ENCODE data around the gene TCF21. TPM values are rescaled to one million over a fixed set of nuclear protein-coding genes. Genes with fewer than 3 reads are reported as not detected.

Gene TCF21
- total and polyA plus RNA-seq, 2 experiments from 2014 or later: 0.17 to 0.19 TPM

DNA sequence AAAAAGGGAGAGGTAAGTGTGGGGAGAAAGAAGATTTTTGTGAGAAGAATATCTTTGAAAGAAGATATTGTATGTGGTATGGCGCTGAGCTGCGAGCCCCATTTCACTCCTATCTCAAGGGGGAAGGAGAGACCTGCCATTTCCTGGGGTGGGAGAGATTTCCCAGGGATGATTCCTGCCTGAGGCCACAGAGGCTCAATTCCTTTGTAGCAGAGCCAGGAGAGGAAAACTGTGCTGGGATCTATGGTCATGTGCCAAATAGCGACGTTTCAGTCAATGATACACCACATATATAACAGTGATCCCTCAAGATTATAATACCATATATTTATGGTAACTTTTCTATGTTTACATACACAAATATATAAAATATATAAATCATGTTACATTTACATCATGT, 28.9 kb downstream of the TCF21 start:
- Histone ChIP-seq H3K4me3 (no peak overlapping the region), H3K79me2 (replicated peaks; ENCODE audit: insufficient read depth) (no peaks in the 10 kb centered on the region), H3K4me2 (no peak overlapping the region), H3K9me2 (ENCODE audit: insufficient read depth) (no peaks in the 10 kb centered on the region), H2AFZ (no peak overlapping the region; the same call in 1 of the 2 replicates), H3K4me1 (ENCODE audit: insufficient read depth) (peaks cover 19% of the 10 kb centered on the region), H3F3A (replicated peaks; ENCODE audit: low read depth) (no peaks in the 10 kb centered on the region), H3K27ac (ENCODE audit: low read depth) (no peak overlapping the region), H3K36me3 (ENCODE audit: insufficient read depth) (0 out of 2 replicates have a peak, but pooled peaks cover 4% of the 10 kb centered on the region), H4K20me1 (replicated peaks; ENCODE audit: insufficient read depth) (no peaks in the 10 kb centered on the region), H3K27me3 (ENCODE audit: insufficient read depth) (no peaks in the 10 kb centered on the region)
- Mint-ChIP-seq H3K36me3 (ENCODE audit: low read depth) (peaks cover 6% of the 10 kb centered on the region; the same call in 1 of the 3 replicates), H3K9me3 (peaks cover 5% of the 10 kb centered on the region; the same call in 1 of the 3 replicates), H3K4me3 (no peak overlapping the region), H3K27ac (no peak overlapping the region), H3K4me1 (peaks cover 15% of the 10 kb centered on the region), H3K27me3 (ENCODE audit: insufficient read depth, low read depth, poor library complexity) (peaks cover 5% of the 10 kb centered on the region)
- TF ChIP-seq NANOG (IDR thresholded peaks at IDR 0.05; ENCODE audit: borderline replicate concordance) (no peak), CREB1 (CRISPR knock-in tag; IDR thresholded peaks at IDR 0.05; ENCODE audit: low read depth) (no peak), ZNF114 (CRISPR knock-in tag; IDR thresholded peaks at IDR 0.05) (no peak), JUNB (IDR thresholded peaks at IDR 0.05; ENCODE audit: unreplicated experiment) (no peak), EZH2 (IDR thresholded peaks at IDR 0.05; ENCODE audit: low read depth, unreplicated experiment) (no peak), ZNF331 (CRISPR knock-in tag; IDR thresholded peaks at IDR 0.05; ENCODE audit: low read depth) (no peak), STAT1 (IDR thresholded peaks at IDR 0.05; ENCODE audit: unreplicated experiment) (no peak), EZH2phosphoT487 (IDR thresholded peaks at IDR 0.05; ENCODE audit: unreplicated experiment) (no peak), POLR2AphosphoS5 (IDR thresholded peaks at IDR 0.05; ENCODE audit: low read depth) (no peak), REST (IDR thresholded peaks at IDR 0.05; ENCODE audit: unreplicated experiment) (no peak)
- TF ChIP-seq, protein P1, sequence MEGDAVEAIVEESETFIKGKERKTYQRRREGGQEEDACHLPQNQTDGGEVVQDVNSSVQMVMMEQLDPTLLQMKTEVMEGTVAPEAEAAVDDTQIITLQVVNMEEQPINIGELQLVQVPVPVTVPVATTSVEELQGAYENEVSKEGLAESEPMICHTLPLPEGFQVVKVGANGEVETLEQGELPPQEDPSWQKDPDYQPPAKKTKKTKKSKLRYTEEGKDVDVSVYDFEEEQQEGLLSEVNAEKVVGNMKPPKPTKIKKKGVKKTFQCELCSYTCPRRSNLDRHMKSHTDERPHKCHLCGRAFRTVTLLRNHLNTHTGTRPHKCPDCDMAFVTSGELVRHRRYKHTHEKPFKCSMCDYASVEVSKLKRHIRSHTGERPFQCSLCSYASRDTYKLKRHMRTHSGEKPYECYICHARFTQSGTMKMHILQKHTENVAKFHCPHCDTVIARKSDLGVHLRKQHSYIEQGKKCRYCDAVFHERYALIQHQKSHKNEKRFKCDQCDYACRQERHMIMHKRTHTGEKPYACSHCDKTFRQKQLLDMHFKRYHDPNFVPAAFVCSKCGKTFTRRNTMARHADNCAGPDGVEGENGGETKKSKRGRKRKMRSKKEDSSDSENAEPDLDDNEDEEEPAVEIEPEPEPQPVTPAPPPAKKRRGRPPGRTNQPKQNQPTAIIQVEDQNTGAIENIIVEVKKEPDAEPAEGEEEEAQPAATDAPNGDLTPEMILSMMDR (conservative IDR thresholded peaks at IDR 0.05; ENCODE audit: low read depth in 2 of 2): no peak
- TF ChIP-seq, protein P2, sequence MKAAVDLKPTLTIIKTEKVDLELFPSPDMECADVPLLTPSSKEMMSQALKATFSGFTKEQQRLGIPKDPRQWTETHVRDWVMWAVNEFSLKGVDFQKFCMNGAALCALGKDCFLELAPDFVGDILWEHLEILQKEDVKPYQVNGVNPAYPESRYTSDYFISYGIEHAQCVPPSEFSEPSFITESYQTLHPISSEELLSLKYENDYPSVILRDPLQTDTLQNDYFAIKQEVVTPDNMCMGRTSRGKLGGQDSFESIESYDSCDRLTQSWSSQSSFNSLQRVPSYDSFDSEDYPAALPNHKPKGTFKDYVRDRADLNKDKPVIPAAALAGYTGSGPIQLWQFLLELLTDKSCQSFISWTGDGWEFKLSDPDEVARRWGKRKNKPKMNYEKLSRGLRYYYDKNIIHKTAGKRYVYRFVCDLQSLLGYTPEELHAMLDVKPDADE (IDR thresholded peaks at IDR 0.05): no peak
- TF ChIP-seq, protein P3, sequence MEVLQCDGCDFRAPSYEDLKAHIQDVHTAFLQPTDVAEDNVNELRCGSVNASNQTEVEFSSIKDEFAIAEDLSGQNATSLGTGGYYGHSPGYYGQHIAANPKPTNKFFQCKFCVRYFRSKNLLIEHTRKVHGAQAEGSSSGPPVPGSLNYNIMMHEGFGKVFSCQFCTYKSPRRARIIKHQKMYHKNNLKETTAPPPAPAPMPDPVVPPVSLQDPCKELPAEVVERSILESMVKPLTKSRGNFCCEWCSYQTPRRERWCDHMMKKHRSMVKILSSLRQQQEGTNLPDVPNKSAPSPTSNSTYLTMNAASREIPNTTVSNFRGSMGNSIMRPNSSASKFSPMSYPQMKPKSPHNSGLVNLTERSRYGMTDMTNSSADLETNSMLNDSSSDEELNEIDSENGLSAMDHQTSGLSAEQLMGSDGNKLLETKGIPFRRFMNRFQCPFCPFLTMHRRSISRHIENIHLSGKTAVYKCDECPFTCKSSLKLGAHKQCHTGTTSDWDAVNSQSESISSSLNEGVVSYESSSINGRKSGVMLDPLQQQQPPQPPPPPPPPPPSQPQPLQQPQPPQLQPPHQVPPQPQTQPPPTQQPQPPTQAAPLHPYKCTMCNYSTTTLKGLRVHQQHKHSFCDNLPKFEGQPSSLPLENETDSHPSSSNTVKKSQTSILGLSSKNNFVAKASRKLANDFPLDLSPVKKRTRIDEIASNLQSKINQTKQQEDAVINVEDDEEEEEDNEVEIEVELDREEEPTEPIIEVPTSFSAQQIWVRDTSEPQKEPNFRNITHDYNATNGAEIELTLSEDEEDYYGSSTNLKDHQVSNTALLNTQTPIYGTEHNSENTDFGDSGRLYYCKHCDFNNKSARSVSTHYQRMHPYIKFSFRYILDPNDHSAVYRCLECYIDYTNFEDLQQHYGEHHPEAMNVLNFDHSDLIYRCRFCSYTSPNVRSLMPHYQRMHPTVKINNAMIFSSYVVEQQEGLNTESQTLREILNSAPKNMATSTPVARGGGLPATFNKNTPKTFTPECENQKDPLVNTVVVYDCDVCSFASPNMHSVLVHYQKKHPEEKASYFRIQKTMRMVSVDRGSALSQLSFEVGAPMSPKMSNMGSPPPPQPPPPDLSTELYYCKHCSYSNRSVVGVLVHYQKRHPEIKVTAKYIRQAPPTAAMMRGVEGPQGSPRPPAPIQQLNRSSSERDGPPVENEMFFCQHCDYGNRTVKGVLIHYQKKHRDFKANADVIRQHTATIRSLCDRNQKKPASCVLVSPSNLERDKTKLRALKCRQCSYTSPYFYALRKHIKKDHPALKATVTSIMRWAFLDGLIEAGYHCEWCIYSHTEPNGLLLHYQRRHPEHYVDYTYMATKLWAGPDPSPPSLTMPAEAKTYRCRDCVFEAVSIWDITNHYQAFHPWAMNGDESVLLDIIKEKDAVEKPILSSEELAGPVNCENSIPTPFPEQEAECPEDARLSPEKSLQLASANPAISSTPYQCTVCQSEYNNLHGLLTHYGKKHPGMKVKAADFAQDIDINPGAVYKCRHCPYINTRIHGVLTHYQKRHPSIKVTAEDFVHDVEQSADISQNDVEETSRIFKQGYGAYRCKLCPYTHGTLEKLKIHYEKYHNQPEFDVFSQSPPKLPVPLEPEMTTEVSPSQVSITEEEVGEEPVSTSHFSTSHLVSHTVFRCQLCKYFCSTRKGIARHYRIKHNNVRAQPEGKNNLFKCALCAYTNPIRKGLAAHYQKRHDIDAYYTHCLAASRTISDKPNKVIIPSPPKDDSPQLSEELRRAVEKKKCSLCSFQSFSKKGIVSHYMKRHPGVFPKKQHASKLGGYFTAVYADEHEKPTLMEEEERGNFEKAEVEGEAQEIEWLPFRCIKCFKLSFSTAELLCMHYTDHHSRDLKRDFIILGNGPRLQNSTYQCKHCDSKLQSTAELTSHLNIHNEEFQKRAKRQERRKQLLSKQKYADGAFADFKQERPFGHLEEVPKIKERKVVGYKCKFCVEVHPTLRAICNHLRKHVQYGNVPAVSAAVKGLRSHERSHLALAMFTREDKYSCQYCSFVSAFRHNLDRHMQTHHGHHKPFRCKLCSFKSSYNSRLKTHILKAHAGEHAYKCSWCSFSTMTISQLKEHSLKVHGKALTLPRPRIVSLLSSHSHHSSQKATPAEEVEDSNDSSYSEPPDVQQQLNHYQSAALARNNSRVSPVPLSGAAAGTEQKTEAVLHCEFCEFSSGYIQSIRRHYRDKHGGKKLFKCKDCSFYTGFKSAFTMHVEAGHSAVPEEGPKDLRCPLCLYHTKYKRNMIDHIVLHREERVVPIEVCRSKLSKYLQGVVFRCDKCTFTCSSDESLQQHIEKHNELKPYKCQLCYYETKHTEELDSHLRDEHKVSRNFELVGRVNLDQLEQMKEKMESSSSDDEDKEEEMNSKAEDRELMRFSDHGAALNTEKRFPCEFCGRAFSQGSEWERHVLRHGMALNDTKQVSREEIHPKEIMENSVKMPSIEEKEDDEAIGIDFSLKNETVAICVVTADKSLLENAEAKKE (CRISPR knock-in tag; IDR thresholded peaks at IDR 0.05): no peak
- ATAC-seq: no peak
- no peak for DNase-seq (ENCODE audit: low spot score)

All from GM23338 (cell line).